Skin epidermis (tissue), 12 donors: ENCODE results near the gene TMEM235.

Source experiments
- H3K27ac ChIP-seq, 21 experiments: fragments of 200-600 bp; sonication (generic) in 11 of 21; one replicate each; pipeline ENCODE4 v1.5.0; 2020; ENCODE audit warnings: mild to moderate bottlenecking in 3 of 21, inconsistent platforms in 2 of 21, moderate library complexity in 2 of 21
- H3K4me3 ChIP-seq, 7 experiments: fragments of 200-600 bp; sonication (generic) in 2 of 7; one replicate each; pipeline ENCODE4 v1.5.0; 2020; ENCODE audit warnings: inconsistent platforms in 2 of 7, mild to moderate bottlenecking in 2 of 7, moderate library complexity in 1 of 7

TMEM235 gene

DNA sequence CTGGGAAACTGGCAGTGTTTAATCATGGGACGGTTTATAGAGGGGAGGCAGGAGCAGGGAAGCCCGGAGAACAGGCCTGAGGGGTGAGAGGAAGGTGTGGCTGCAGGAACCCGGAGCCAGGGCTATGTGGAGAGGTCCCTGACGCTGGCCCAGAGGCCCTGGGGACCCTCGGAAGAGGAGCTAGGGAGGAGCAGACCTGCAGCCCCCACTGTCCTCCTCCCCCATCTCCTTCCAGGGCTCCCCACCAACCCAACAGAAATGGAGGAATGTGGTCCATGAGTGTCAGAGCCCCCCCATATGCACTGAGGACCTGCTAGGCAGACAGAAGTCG, 20.3 kb downstream of the TMEM235 start:
- H3K27ac ChIP-seq: peak overlapping the region in 8 of 21 experiments; percentile 24 to 80 (median 64)
- H3K4me3 ChIP-seq: no peak overlapping the region

DNA sequence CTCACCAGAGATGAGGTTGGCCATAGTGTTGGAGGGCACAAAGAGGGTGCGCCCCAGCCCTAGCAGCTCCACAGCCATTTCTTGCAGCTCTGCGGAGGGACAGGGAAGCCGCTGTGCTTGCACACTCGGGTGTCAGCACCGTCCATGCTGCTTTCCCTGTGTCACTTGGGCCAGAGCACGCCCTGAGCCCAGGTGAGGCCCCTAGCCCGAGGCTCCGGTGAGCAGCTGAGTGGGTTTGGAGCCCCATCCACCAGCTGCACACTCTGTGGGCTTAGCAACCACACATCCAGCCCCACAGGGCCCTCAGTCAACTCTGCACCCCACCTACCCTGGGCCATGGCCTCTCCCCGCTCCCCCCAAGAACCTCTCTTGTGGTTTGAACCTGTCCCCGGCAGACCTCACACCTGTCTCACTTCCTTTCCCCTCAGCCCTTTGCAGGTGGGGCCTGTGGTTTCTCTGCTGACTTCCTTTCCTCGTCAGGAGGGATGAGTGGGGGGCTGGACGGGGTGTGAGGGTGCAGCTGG, 20.7 kb downstream of the TMEM235 start:
- Histone ChIP-seq H3K4me3 (no peak overlapping the region), H3K27ac (peak overlapping the region in 8 of 21 experiments; percentile 24 to 80 (median 64))

DNA sequence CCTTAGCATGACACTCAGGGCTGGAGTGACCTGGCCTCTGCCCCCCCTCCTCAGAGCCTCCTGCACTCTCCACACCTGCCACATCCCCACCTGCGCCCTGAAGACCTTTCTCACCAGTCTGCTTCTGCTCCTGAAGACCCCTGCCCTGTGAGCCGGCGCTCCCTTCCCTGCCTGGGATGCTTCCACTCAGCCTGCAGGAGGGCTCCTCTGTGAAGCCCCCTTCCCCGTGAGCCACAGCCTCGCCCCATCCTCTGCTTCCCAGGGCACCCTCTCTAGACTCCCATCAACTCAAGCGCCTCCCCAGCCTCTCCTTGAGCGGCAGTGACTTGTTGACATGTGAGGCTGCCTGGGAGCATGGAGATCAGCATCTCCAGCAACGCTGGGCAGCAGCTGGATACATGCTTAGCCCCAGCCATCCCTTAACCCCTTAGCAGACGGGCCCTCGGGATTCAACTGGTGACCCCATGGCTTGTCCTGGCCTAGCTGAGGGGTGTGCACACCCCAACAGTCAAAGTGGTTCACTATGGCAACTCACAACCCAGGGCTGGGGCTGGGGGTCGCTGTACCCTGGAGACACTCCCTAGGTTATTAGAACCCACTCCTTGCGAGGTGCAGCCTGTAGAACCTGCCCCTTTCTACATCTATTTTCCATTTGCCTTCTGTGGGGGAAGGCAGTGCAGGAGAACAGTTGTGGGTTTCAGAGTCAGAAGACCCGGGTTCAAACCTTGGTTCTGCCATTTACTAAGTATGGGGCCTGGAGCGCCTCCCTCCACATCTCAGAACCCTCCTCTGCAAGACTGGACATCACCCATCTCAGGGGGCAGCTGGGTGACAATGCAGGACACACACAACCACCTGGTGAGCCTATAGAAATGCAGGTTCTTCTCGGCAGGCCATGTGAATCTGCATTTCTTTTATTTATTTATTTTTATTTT, 21.5 kb downstream of the TMEM235 start:
- H3K4me3 ChIP-seq: no peak overlapping the region
- H3K27ac ChIP-seq: peak overlapping the region in 9 of 21 experiments; percentile 7 to 80 (median 41)

DNA sequence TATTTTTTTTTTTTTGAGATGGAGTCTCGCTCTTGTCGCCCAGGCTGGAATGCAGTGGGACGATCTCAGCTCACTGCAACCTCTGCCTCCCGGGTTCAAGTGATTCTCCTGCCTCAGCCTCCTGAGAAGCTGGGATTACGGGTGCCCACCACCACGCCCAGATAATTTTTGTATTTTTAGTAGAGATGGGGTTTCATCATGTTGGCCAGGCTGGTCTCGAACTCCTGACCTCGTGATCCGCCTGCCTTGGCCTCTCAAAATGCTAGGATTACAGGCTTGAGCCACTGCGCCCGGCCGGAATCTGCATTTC, 22.2 kb downstream of the TMEM235 start:
- Histone ChIP-seq H3K4me3 (peak overlapping the region in 6 of 7 experiments; percentile 56 to 93 (median 70)), H3K27ac (peak overlapping the region in 10 of 21 experiments; percentile 79 to 97 (median 92))

DNA sequence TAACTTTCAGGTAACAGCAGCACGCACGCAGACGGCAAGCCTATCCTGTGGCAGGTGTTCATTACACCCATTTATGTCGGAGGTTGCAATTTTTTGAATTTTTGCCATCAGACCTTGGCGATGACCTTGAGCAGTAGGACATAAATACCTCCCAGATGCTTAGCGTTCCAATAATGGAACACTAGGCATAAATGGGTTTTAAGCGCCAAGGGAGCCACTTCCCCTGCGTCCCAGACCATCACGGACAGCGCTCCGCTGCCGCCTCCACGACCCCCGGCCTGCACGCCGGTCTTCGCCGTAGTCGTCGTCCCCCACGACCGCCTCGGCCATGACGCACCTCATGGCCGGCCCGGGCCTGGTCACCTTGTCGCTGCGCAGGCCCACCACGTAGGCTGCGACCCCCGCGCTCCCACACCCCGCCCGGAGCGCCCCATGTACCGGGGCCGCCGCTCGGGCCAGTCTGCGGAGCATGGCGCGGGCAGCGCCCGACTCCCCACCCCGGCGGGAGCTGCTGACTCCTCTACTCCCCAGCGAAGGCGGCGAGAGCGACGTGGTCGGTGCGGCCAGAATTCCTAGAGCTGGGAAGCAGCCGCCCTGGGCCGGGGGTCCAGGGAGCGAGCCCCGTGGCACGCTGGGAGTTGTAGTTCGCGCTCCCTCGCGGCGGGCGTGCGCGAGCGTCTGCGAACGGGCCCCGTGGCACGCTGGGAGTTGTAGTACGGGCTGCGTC, 22.7 kb downstream of the TMEM235 start:
- H3K4me3 ChIP-seq: peak overlapping the region; percentile 56 to 93 (median 78)
- peak overlapping the region; percentile 79 to 97 (median 92) for H3K27ac ChIP-seq

- H3K4me3 ChIP-seq: no peak overlapping the region
- H3K27ac ChIP-seq: no peak overlapping the region
Measured at GRCh38 chr17:78255029-78255656, 23.7 kb downstream of the TMEM235 start.

DNA sequence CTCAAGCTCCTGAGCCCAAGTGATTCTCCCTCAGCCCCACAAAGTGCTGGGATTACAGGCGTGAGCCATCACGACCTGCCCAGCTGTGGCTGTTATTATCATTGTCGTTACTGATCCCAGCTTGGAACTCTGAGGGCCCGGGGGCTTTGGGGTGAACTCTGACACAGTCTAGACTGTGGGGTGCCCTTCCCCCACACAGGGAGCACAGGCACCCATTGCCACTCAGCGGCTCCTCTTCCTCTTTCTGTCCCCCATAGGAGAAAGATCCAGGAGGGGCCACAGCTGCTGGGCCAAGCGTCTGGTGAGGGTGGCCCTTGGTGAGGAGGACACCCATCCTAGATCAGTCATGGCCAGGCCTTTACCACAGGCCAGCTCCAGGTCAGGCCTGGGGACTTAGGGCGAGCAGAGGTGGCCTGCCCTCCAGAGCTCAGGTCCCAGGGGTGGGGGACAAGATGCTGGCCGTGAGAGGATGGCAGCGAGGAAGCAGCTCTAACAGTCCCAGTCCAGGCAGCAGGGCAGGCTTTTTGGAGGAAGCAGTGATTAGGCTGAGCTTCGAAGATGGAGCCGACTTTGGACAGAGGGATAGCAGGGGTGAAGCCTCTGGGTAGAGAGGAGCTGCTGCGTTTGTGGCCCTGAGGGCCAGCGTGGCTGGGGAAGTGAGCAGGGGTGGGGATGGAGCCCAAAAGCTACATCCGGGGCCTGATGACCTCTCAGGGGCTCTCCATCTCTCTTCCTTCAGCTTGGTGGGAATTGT, 24.7 kb downstream of the TMEM235 start:
- peak overlapping the region in 2 of 21 experiments; percentile 15 to 89 for H3K27ac ChIP-seq

GRCh38 chr17:78256707-78257591, 25.5 kb downstream of the TMEM235 start:
- H3K27ac ChIP-seq: peak overlapping the region in 4 of 21 experiments; percentile 18 to 89 (median 68)
- no peak overlapping the region for H3K4me3 ChIP-seq

More for the DNA sequence above, 24.7 kb downstream of the TMEM235 start:
- H3K4me3 ChIP-seq: no peak overlapping the region

DNA sequence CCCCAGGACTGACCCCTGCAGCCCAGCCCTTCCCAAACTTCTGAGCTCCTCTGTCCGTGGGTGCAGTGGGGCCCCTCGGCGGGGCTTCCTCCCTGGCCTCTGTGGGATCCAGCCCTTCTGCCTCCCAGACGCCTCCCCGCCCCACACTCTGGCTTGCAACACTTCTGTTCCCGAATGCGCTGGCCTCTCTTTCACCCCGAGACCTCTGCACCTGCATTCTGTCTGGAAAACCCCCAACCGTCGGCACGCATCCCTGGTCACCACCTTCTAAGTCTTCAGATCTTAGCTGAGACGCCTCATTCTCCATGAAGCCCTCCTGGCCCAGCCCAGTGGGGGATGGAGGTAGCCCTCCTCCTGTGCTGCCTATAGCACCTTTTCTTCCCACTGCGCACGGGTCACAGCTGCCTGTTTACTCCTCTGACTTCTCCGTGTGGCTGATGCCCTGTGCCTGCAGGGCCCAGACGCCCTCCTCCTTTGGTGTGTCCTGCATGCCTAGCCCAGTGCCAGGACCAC, 26.4 kb downstream of the TMEM235 start:
- H3K27ac ChIP-seq: peak overlapping the region in 15 of 21 experiments; percentile 24 to 89 (median 63)

DNA sequence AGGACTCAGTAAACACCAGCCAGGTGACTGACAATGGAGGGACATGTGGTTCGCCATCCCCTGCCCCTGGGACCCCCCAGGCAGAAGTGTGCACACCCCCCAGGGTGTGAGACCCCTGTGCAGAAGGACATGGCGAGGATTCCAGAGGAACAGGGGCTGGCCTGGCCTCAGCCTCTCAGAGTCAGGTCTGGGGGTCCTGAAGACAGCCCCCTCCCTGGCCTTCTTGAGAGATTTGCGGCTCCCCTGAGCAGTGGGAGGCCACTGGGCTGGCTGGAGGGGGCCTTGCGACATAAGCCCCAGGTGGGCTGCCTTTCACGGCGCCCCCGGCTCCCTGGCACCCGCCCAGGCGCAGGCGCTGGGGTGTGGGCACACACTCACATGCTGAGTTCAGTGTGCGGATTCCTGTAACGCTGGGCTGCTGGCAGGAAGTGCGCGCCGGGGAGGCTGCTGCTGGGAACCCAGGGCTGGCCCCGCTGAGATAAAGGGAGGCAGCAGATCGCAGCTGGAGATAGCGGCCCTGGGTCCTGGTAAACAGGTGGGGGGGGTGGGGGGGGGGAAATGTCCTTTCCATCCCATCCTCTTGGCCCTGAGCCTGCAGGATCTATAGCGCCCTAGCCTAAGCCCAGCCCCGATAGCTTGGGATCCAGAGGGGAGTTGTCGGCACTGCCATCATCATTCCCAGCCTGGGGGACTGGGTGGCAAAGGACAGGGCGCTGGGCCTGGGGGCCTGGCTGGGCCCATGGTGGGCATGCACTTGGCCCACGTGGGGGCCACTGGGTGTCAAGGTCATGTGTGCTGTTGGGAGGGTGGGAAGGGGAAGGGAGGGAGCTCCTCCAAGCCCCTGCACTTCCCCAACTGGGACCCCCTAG, 27.1 kb downstream of the TMEM235 start:
- Histone ChIP-seq H3K27ac (peak overlapping the region in 18 of 21 experiments; percentile 2 to 89 (median 58)), H3K4me3 (peak overlapping the region in 1 of 7 experiments; percentile 7)

More for the DNA sequence above, 26.4 kb downstream of the TMEM235 start:
- H3K4me3 ChIP-seq: no peak overlapping the region

DNA sequence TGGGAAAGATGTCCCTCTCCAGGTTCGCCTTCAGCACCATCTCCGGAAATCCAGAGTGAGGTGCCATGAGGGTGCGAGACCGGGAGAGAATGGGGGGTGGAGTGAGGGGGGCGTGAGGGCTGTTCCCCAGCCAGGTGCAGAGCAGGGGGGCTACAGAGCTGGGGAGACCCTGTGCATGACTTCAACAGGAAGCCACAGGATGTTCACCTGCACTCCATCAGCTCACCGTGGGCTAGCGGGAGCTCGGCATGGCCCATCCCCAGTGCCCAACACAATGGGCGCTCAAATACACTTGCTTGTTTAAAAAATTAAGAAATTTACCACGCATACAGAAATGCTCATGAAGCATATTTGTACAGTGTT, 27.7 kb downstream of the TMEM235 start:
- Histone ChIP-seq H3K4me3 (no peak overlapping the region), H3K27ac (peak overlapping the region in 14 of 21 experiments; percentile 2 to 89 (median 55))

- no peak overlapping the region for H3K4me3 ChIP-seq
- peak overlapping the region in 19 of 21 experiments; percentile 18 to 78 (median 49) for H3K27ac ChIP-seq
Measured at GRCh38 chr17:78263063-78263735, 31.8 kb downstream of the TMEM235 start.

- H3K27ac ChIP-seq: peak overlapping the region in 15 of 21 experiments; percentile 18 to 78 (median 49)
- no peak overlapping the region for H3K4me3 ChIP-seq
Measured at GRCh38 chr17:78263736-78264340, 32.4 kb downstream of the TMEM235 start.

- Histone ChIP-seq H3K4me3 (no peak overlapping the region), H3K27ac (no peak overlapping the region)
Measured at GRCh38 chr17:78264590-78264989, 33.2 kb downstream of the TMEM235 start.

GRCh38 chr17:78265121-78265520, 33.7 kb downstream of the TMEM235 start:
- H3K27ac ChIP-seq: peak overlapping the region in 1 of 21 experiments; percentile 63
- H3K4me3 ChIP-seq: no peak overlapping the region

DNA sequence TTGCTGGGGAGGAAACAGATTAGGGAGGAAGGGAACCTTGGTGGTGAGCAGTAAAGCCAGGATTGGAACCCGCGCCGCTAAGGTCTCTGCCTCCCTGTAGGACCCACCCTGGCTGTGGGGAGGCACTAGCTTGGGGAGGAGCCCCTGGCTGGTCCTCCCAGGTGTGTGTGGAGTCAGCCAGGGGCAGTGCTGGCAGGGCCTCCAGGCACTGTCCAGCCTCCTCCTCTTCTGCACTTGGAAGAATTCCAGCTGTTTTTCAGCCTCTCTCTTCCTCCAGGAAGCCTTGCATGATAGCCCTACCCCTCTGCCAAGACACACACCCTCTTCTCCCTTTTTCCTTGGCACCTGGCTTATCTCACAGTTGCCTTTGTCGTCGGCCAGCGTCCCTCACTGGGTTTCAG, 34.8 kb downstream of the TMEM235 start:
- Histone ChIP-seq H3K27ac (peak overlapping the region in 2 of 21 experiments; percentile 18 to 63), H3K4me3 (no peak overlapping the region)
